Femur (tissue), 1 donor: Measurements from ENCODE around the gene IL36G.
A peak's percentile ranks its signal among the peaks of the same experiment; 100 is the strongest.
"Not testable (repeated sequence)": the region's sequence is repeated elsewhere in the genome, so short reads cannot be mapped to it uniquely, and the experiment has no call there.

Source experiments
- DNase-seq: peaks from one replicate; pipeline ENCODE4 v3.0.0-alpha.2; 2017

Gene IL36G

GRCh38 chr2:112977559-112978056 is at the start of gene IL36G:
Gene IL36G, plus strand, starts transcription at chr2:112978006. Its CDS starts 633 bp downstream, at chr2:112978639.
- no peak for DNase-seq

GRCh38 chr2:112933261-112933660 is 44.5 kb upstream of the IL36G start:
- DNase-seq, result no peak

- DNase-seq, result not testable (repeated sequence)
Measured at GRCh38 chr2:112934117-112934516, 43.7 kb upstream of the IL36G start.

- DNase-seq, result no peak
Measured at GRCh38 chr2:112936927-112937232, 40.9 kb upstream of the IL36G start.

- DNase-seq, result no peak
Measured at GRCh38 chr2:112938904-112939303, 38.9 kb upstream of the IL36G start.

GRCh38 chr2:112939425-112939824 is 38.4 kb upstream of the IL36G start:
- no peak for DNase-seq

- DNase-seq, result no peak
Measured at GRCh38 chr2:112940859-112941625, 36.8 kb upstream of the IL36G start.

GRCh38 chr2:112941753-112942653 is 35.8 kb upstream of the IL36G start:
- DNase-seq, result peak; percentile 71

GRCh38 chr2:112942654-112943002 is 35.2 kb upstream of the IL36G start:
- no peak for DNase-seq

GRCh38 chr2:112944971-112945370 is 32.8 kb upstream of the IL36G start:
- DNase-seq, result no peak

- DNase-seq, result no peak
Measured at GRCh38 chr2:112946086-112946485, 31.7 kb upstream of the IL36G start.

- DNase-seq, result no peak
Measured at GRCh38 chr2:112947374-112947773, 30.4 kb upstream of the IL36G start.

GRCh38 chr2:112949456-112949855 is 28.4 kb upstream of the IL36G start:
- no peak for DNase-seq

GRCh38 chr2:112954364-112954763 is 23.4 kb upstream of the IL36G start:
- DNase-seq, result no peak

- no peak for DNase-seq
Measured at GRCh38 chr2:112957511-112957910, 20.3 kb upstream of the IL36G start.

- DNase-seq, result peak; percentile 29
Measured at GRCh38 chr2:112958428-112959108, 19.2 kb upstream of the IL36G start.

GRCh38 chr2:112959109-112959812 is 18.5 kb upstream of the IL36G start:
- no peak for DNase-seq

- DNase-seq, result no peak
Measured at GRCh38 chr2:112960230-112960825, 17.5 kb upstream of the IL36G start.

GRCh38 chr2:112962308-112963175 is 15.3 kb upstream of the IL36G start:
- no peak for DNase-seq

- DNase-seq, result no peak
Measured at GRCh38 chr2:112967023-112967422, 10.8 kb upstream of the IL36G start.

- no peak for DNase-seq
Measured at GRCh38 chr2:112972423-112973086, 5.3 kb upstream of the IL36G start.
